Limb (tissue), 2 donors: ENCODE data around the gene MYLK3.

Source experiments
- DNase-seq, 2 donors: peaks; one replicate each; pipeline ENCODE4 v3.0.0-alpha.2; 2016; ENCODE audit errors: extremely low spot score in 2 of 2

Gene MYLK3

DNA sequence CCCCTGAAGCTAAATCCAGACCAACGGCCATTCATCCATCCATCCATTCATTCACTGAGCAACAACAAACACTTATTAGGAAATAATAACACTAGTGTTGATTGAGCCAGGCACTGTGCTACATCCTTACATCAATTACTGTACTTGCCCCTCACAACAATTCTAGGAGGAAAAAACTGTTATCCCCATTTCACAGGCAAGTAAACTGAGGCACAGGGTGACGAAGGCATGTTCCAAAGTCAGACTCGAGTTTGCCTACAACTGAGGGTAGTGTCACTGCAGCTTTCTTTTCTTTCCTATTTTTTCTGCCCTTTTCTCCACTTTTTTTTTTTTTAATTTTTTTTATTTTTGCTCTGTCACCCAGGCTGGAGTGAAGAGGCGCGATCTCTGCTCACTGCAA, 11.2 kb upstream of the MYLK3 start:
- DNase-seq: no peak

GRCh38 chr16:46757339-46758050, 9.4 kb upstream of the MYLK3 start:
- DNase-seq: no peak

DNA sequence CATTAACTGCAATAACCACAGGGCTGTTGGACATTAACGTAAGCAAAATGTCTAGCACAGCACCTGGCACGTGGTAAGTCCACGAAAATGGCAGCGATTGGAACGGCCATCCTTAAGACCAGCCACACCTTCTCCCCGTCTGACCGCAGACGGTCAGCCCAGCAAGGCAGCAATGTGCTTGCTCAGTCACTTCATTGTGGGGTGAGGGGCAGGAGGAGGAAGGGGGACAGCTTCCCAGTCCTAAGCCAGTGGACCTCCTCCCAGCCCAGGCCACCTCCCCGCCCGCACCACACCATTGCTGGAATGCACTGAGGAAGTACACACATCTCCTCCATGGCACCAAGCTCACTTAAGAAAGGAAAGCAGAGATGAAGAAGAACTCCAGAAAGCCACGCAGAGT, 8.6 kb upstream of the MYLK3 start:
- no peak for DNase-seq

GRCh38 chr16:46753015-46753414, 4.9 kb upstream of the MYLK3 start:
- no peak for DNase-seq

DNA sequence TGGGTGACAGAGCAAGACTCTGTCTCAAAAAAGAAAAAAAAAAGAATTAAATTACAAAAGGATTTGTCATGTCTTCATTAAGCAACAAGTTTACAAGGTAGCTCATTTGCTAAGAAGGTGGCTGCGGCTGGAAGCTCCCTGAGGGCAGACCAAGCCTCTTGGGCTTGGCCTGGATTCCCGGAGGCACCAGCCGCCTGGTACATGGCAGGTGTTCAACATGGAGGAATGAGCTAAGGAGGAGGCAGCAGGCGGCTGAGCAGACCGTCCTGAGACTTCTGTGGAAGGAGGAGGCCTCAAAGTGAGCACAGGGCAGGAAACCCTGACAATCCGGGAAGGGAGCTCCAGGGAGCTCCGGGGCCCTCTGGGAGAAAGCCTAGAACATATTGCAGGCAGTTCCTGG, 3.2 kb upstream of the MYLK3 start:
- no peak for DNase-seq

DNA sequence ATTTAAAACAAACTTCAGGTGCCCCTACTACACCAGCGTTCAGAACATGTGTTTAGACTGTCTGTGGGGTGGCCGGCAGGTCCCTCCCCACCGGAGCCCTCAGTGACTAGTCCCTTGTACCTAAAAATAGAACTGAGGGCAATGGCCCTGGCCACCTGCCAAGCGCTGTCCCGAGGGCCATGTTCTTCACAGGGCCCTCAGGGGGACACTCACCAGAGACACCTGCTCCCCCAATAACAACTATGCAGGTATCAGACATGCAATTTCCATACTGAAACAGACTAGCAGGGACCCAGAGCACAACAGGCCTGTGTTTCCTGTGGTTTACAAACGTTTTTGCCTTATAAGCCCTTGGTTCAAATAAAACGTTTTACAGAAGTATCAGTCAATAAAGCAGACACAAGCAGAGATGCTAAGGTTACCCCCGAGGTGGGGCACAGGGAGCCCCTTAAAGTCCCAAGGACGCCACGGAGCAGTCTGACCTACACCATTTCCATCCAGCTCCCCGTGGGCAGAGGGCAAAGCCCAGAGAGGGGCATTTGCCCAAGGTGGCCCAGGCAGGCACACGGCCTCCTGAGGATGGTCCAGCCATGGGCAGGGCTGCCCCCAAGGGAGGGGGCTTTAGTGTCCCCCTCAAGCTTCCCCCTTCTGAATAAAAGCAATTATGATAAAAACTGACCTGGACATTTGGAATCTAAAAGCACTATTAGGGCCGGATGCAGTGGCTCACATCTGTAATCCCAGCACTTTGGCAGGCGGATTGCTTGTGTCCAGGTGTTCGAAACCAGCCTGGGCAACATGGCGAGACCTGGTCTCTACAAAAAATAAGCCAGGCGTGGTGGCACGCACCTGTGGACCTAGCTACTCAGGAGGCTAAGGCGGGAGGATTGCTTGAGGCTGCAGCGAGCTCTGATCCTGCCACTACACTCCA, 896 bp upstream of the MYLK3 start:
- no peak for DNase-seq

DNA sequence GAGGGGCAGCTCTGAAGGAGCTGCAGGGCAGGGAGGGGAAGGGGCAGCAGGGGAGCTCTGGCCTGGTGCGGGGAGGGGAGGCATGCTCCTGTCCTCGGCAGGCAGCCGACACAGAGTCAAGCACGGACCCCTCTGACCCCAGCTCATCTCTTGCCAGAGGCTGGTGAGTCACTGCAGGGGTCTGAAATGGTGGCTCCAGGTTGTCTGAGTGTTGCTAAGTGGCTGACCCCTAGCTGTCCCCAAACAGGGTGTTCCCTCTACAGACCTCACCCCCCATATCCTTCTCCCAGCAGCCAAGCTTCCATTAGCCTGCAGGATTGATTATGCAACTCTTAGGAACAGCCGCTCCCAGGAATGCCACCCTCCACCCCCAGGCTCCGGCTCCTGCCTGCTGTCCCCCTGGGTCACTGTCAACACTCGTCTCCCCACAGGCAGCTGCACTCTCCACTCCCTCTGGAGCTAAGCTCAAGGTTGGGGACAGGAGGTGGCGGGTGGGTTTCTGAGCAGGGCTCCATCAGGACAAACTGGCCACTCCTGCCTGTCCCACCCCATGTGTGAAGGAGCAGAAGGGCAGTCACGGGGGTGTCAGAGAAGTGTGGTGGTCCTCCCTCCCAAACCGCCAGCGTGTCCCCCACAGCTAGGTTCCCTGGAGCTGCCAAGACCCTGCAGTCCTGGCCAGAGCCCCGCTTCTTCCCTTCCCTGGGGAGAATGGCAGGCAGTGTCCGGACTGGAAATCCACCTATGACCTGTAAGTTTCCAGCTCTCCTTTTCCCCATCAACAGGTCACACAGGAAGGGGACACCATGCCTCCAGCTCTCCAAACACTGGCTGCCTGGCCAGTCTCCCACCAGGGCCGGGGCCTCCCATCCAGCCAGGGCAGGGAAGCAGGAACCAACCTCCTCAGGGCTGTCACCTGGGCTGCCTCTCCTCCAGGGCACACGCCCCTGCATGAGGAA, 1.0 kb downstream of the MYLK3 start:
- DNase-seq: peak in 1 of 2 donors; percentile 35

GRCh38 chr16:46745617-46746016, 2.5 kb downstream of the MYLK3 start:
- peak in 1 of 2 donors; percentile 2 for DNase-seq

DNA sequence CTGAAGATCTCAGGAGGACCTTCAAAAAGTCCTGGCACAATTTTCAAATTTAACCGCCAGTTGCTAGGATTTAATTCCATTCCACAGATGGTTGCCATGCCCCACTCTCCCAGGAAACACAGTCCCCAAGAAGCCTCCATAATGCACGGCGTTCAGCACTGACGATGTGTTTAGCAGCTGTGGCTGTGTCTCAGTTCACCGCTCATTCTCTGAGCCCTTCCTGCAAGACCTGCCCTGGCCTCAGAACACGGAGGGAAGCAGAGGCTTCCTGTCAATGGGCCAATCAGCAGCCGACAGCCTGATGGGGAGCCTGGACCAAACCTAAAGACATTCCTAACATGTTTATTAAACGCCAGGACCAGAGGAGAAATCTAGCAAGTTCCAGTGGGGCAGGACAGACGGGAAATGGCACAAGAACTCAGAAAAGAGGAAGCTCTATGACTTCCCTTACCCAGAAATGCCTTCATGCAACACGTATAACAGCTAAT, 4.9 kb downstream of the MYLK3 start:
- peak in 1 of 2 donors; percentile 29 for DNase-seq

DNA sequence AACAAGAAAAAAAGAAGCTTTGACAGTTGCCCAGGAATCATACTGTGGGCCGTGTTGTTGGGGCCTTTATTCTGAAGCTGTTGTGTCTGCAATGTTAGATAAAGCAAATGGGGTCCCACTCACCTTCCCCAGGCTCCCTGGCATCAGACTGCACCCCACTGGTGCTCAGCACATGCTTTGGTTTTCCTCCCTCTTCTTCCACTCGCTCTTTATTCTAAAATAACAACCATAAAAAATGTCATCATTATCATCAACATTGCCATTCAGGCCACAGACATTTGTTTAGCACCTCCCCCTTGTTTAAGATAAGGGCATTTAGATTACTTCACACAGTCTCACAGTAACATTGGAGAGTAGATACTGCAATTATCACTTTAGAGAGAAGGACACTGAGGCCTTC, 8.2 kb downstream of the MYLK3 start:
- DNase-seq: no peak

DNA sequence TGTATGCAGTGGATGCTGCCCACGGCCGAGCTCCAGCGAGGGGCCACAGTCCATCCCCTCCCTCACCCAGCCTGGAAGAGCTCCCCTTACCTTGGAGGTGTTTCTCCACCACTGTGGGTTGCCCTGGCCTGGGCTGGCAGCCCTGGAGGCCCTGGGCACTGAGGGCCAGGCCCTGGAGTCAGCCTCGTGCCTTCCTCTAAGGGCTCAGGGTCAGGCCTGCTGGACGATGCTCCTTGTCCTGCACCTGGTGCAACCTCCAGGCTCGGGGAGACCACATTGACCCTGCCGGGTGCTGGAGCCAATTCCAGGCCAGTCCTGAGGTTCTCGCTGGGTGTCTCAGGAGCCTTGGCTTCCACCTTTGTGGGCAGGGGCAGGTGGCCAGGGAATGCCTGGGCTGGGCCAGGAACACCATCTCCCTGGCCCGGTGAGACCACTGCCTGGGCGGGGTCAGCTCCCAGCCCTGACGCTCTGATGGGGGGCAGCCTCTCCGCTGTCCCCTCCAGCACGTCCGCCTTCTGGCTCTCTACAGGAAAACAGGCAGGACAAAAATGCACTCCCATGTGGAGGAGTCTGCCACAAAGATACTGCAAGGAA, 10.4 kb downstream of the MYLK3 start:
- no peak for DNase-seq

DNA sequence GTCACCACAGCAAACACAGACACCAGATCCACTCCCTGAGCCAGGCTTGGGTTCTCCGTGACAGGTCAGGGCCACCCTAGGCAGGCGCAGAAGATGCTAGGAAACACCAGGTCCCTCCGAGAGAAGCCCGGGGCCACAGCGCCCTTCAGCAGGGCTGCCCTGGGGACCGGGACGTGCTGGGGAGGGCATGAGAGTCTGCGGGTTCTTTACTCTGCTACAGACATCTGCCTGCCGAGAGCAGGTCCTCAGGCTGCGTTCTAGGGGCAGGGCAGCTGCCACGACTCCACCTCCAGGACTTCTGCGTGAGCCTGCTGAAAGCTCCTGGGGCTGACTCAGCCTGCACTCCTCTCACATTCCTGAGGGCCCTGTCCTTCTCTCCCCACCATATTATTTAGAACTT, 11.4 kb downstream of the MYLK3 start:
- DNase-seq: no peak

- DNase-seq: no peak
Observed at GRCh38 chr16:46733319-46733830, 14.8 kb downstream of the MYLK3 start.

GRCh38 chr16:46732561-46732960, 15.6 kb downstream of the MYLK3 start:
- no peak for DNase-seq

DNA sequence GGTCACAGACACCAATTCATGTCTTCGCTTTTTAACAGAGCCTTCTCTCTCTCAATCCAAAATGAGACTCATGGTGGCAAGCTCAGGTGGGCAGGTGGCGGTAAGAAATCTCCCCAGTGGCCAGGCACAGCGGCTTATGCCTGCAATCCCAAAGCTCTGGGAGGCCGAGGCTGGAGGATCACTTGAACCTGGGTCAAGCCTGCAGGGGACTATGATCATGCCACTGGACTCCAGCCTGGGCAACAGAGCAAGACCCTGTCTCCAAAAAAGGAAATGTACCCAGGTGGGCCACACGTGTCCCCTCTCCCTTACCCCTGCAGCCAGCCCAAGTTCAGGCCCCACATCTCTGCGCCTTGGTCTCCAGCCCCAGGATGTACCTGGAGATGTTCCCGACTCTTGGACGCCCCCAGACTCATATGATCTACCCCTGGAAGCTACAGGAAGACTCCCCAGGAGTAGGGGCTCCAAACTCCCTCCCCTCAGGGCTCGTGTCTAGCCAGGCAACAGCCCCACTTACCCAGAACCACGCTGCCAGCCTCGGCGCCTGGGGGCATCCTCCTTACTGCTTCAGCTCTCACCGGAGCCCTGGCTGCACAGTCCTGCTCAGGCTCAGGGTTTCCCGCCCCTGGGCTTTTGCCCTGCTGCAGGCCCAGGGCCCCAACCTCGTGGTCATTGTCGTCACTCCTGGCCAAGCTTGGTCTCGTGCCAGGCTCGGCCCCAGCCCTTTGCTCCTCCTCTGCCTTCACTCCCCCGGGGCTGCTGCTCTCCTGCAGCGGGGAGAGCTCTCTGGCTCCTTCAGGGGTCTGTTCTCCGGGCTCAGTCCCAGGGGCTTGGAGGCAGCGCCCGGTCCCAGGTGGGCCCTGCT, 16.2 kb downstream of the MYLK3 start:
- DNase-seq: no peak

DNA sequence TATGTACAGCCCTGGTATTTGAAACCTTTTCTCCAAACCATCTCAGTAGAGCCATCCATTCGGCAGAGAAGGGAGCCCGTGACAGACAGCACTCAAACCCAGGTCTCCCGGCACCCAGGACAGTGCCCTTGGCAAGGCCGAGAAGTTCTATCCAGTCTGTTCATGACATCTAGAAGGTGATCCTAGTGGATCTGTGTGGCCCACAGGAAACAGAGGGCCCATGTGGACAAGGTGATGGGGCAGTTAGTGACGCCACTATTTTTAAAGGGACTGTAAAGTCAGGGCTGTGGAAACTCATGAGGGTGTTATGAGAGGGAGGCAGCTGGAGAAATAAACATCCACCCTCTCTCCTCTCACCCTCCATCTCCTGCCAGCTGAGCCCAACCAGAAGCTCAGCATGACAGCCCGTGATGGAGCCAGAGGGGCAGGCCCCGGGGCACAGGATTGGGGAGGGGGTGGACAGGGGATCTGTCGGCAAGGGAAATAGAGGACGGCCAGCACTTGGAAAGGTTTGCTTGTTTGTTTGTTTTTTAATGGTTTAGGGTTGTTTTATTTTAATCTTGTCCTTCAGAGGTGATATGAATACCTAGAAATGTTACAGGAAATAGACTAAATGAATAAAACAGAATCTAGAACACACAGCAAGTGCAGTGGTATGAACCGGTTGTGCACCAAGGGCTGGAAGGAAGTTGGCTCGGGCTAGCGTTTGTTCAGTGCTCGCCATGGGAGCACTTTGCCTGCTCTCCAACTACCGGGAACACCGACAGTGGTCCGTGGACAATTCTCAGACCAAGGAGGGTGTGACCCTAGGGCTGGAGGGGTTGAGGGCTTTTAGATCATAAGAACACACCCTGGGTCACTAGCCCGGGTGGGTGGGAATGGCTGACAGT, 17.1 kb downstream of the MYLK3 start:
- DNase-seq: no peak

DNA sequence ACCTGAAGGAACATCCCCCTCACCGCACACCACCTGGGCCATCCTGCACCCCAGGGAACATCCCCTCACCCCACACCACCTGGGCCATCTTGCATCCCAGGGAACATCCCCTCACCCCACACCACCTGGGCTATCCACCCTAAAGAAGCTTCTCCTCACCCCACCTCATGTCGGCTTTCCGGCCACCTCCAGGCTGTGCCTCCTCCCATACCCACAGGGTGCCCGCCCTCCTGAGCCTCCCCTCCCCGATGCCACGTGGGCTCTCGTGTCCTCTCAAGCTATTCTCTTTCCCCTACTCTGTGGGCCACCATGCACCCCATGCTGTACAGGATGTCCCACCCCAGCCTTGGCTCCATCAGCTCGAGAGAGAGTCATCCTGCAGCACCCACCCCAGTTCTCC, 18.0 kb downstream of the MYLK3 start:
- DNase-seq: no peak

- DNase-seq: no peak
Observed at GRCh38 chr16:46729326-46729995, 18.7 kb downstream of the MYLK3 start.
